ENCODE data around the gene IRX6.

- no peak for TF ChIP-seq MXI1 (IDR thresholded peaks at IDR 0.05; ENCODE audit: borderline replicate concordance, low read depth, low read length)
- TF ChIP-seq, protein P1, sequence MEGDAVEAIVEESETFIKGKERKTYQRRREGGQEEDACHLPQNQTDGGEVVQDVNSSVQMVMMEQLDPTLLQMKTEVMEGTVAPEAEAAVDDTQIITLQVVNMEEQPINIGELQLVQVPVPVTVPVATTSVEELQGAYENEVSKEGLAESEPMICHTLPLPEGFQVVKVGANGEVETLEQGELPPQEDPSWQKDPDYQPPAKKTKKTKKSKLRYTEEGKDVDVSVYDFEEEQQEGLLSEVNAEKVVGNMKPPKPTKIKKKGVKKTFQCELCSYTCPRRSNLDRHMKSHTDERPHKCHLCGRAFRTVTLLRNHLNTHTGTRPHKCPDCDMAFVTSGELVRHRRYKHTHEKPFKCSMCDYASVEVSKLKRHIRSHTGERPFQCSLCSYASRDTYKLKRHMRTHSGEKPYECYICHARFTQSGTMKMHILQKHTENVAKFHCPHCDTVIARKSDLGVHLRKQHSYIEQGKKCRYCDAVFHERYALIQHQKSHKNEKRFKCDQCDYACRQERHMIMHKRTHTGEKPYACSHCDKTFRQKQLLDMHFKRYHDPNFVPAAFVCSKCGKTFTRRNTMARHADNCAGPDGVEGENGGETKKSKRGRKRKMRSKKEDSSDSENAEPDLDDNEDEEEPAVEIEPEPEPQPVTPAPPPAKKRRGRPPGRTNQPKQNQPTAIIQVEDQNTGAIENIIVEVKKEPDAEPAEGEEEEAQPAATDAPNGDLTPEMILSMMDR (conservative IDR thresholded peaks at IDR 0.05; ENCODE audit: low read depth, low read length): no peak
- no peak for TF ChIP-seq CEBPB (IDR thresholded peaks at IDR 0.05; ENCODE audit: low read depth, low read length)
- TF ChIP-seq SMC3 (IDR thresholded peaks at IDR 0.05; ENCODE audit: low read depth, low read length): no peak
- no peak for TF ChIP-seq POLR2A (IDR thresholded peaks at IDR 0.05; ENCODE audit: low read depth, low read length)
- TF ChIP-seq BHLHE40 (IDR thresholded peaks at IDR 0.05; ENCODE audit: low read depth, low read length): no peak
- no peak for TF ChIP-seq NFE2L2 (IDR thresholded peaks at IDR 0.05; ENCODE audit: low read depth, low read length)
- TF ChIP-seq RCOR1 (IDR thresholded peaks at IDR 0.05; ENCODE audit: insufficient replicate concordance, low read length): no peak
- no peak for TF ChIP-seq MAFK (IDR thresholded peaks at IDR 0.05; ENCODE audit: low read depth, low read length)
- TF ChIP-seq, protein P2, sequence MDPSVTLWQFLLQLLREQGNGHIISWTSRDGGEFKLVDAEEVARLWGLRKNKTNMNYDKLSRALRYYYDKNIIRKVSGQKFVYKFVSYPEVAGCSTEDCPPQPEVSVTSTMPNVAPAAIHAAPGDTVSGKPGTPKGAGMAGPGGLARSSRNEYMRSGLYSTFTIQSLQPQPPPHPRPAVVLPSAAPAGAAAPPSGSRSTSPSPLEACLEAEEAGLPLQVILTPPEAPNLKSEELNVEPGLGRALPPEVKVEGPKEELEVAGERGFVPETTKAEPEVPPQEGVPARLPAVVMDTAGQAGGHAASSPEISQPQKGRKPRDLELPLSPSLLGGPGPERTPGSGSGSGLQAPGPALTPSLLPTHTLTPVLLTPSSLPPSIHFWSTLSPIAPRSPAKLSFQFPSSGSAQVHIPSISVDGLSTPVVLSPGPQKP (IDR thresholded peaks at IDR 0.05; ENCODE audit: borderline replicate concordance, low read depth, low read length): no peak
- TF ChIP-seq RAD21 (IDR thresholded peaks at IDR 0.05; ENCODE audit: low read length): no peak
- TF ChIP-seq RFX5 (IDR thresholded peaks at IDR 0.05; ENCODE audit: low read depth, low read length): no peak
- TF ChIP-seq MAZ (IDR thresholded peaks at IDR 0.05; ENCODE audit: borderline replicate concordance, low read depth, low read length): no peak
Measured at GRCh38 chr16:55285586-55285985, 38.4 kb upstream of the IRX6 start.
